Measurements from ENCODE around the gene GALNT1.

GRCh38 chr18:35707674-35708073 is 126.1 kb downstream of the GALNT1 start:
- TF ChIP-seq CTCF (IDR thresholded peaks at IDR 0.05 in 4 of 5, conservative IDR thresholded peaks at IDR 0.05 in 1 of 5): no peak
- TF ChIP-seq POLR2A (IDR thresholded peaks at IDR 0.05): no peak

Measured in gastrocnemius medialis (tissue), 4 donors.